GM21529 (cell line): ENCODE data around the gene PRIM2.
A peak's percentile ranks its signal among the peaks of the same experiment; 100 is the strongest.
"Not testable (repeated sequence)": the region's sequence is repeated elsewhere in the genome, so short reads cannot be mapped to it uniquely, and the experiment has no call there.

Experiments
- ATAC-seq: cut with Tn5 transposase; IDR thresholded peaks from one replicate; pipeline ENCODE4 v1.9.1; 2021; ENCODE audit not compliant: unreplicated experiment

PRIM2 gene

DNA sequence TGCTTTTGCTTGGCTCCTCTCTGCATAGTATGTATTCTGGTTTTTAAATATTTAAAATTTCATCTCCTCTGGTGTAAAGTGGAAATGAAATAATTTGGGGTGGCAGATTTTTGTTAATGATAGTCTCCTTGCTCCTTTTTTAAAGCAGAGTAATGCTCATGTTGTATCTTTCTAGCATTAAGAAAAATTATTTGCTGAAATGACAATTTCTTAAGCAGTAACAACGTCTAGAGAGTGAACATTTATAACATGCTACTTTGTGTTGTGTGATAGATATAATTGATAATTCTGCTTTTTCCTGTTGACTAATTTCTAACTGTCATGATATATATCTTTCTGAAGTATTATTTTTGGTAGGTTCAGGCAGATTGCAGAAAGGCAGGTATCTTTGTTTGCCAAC is 127.4 kb downstream of the PRIM2 start:
- ATAC-seq: not testable (repeated sequence)

DNA sequence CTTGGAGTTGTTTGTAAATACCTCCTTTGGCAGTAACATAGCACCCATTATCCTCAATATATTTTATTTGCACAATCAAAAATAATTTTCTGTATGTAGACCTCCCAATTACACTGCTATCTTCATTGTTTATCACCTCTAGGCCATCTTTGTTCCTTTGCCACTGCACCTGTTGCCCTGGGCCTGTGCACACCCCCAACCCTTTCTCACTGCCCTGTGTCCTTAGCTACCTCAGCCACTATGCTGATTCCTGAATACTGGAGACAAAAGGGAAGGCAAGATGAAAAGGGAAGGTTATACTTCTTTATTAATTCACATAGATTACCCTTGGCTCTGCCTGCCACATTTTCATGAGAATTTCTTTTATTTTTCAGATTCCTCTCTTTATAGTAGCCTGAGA is 127.9 kb downstream of the PRIM2 start:
- peak; percentile 60 for ATAC-seq

DNA sequence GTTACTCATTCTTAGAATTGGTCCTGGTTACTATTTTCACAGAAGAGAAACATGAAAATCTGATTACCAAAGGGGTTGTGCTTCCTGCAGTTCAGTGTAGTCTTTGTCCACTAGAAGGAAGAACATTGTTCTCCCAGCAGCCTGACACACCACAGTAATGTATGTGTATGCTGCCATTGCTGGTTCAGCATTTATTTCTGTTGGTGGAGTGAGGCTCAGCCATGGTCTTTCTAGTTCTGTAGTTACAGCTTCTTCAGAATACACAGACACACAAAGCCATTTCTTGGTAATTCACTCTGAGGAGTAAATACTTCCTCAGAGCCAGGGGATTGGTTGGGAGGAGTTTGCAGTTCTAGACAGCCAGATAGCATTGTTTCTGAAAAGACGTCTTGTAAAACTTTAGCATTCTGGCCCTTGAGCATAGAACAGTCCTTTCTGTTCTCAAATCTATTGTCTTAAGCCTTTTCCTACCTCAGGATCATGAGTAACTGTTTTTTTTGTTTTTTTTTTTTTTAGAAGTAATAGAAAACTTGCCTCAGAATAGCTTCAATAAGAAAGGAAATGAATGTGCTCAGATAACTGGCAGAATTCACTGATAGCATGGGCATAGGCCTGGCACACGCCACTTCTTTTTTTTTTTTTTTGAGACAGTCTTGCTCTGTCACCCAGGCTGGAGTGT is 128.5 kb downstream of the PRIM2 start:
- ATAC-seq: peak; percentile 72

DNA sequence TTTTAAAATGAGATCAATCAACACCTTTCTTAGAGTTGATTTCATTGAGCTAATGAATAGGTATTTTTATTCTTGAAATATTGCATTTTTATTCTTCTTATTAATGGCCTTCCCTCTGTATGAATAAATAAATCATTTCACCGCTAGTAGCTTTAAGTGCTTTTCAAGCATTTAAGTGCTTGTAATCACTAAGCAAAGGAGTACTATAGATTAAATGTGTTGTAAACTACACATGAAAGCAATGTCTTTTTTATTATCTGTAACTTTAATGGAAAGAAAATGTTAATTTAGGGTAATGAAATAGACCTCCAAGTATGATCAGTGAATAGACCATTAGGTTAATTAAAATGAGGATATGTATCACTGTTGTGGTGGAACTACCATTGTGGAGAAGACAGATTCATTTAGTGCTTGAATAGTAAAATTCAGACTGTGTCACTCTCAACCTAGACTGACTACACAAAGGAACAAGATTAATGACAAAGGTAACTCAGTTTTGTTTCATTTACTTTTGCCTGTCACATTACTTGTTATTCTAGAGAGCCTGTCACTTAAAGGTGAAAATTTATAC is 132.2 kb downstream of the PRIM2 start:
- not testable (repeated sequence) for ATAC-seq

DNA sequence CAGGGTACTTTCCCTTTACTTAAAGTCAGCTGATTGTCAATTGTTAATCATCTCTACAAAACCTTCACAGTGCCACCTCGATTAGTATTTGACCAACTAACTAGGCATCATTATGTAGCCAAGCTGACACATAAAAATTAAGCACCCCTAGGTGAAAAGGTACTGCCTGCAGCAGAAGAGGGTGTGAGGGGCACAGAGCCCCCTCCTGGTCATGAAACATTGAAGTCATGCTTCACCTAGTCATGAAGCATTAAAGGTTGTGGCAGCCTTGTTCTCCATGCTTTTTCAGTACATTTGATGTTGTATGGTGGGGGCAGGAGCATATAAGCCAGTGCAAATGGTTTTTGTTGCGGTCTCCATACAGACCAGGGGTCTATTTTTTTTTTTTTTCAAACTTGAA is 142.4 kb downstream of the PRIM2 start:
- not testable (repeated sequence) for ATAC-seq

DNA sequence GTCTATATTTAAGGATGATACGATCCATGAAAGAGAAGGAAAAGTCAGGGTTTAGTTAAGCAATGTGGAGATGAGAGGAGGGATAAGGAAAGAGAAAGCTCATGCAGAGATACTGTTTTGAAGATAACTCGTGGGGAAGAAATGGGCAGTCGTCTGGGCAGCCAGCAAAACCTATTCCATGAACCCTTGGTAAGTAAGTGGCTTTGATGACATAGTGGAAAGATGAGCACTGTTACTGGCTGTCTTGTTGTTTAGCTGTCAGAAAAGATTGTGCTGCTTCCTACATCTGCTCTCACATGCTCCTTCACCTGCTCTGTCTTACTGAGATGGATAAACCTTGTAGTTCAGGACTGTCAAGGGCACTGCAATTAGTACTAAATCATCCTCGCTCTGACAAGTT is 143.6 kb downstream of the PRIM2 start:
- not testable (repeated sequence) for ATAC-seq

DNA sequence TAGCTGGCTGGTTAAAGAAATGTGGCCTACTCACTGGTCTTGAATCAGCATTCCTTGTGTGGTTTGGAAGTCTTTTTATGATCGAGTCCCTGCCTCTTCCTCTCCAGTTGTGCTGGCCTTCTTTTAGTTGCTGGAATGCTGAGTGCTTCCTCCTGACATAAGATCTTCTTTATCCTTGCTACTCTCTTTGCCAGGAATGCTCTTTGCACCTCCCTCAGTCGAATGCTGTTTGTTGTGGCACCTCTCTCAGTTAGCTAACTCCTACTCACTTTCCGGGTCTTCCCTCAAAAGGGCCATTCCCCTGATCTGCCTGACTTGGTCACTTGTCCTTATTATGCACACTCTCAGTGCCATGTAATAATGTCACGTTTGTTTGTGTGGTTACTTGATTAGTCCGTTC is 146.4 kb downstream of the PRIM2 start:
- not testable (repeated sequence) for ATAC-seq

DNA sequence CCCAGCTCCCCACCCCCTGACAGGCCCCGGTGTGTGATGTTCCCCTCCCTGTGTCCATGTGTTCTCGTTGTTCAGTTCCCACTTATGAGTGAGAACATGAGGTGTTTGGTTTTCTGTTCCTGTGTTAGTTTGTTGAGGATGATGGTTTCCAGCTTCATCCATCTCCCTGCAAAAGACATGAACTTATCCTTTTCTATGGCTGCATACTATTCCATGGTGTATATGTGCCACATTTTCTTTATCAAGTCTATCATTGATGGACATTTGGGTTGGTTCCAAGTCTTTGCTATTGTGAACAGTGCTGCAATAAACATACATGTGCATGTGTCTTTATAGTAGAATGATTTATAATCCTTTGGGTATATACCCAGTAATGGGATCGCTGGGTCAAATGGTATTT is 148.5 kb downstream of the PRIM2 start:
- not testable (repeated sequence) for ATAC-seq

DNA sequence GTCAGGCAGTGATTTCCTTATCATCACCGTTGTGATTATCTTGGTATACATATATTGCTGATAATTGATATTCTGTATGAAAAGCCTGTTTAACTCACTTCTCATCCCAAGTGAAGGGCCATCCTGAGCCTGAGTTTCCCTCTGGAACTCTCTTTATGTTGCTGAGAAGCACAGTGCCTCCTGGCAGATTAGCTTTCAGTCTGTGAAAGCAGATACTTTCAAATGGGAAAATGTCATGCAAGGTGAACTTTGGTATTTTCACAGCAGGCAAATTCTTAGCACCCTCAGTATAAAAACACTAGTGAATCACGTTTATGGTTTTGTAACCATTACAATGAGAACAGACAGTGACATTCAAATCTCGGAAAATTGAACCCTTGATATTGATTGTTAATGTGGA is 151.6 kb downstream of the PRIM2 start:
- ATAC-seq: no peak

DNA sequence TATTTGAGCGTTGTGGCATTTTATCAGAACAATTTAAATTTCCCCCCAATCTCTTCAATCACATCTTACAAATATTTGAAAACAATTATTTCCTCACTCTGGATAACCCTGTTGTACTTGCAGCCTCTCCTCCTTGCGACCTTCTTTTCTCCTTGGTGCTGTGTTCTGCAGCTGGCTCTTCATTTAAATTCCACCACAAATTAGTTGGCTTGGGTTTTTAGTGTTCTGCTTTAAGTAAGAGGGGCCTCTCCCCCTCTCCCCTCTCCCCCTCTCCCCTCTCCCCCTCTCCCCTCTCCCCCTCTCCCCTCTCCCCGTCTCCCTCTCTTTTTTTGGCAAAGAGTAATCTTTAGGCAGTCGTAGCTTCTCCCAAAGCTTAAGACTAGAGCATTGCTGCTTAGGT is 152.7 kb downstream of the PRIM2 start:
- ATAC-seq: not testable (repeated sequence)

DNA sequence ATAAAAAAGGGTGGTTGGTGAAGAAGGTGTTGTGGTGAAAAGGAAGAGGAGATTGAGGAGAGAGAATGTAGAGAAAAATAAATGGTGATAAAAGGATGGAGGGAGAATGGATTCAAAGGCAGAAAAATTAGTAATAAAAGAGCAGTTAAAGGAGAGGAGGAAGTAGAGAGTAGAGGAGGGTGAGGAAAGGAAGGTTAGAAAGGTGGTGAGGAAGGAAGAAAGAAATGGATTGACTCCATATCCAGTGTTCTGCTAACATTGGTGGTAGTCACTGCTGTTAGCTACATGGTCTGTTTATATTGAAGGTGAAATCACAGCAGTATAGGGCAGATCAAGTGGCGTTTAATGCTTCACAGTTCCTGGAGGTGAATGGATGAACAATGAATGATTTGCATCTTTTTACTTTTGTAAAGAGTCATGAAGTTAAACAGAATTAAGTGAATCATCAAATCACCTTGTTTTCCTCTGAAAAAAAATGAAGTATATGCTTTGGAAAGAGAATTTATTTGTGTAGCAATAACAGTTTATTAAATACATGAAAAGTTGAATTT is 154.0 kb downstream of the PRIM2 start:
- ATAC-seq: not testable (repeated sequence)

DNA sequence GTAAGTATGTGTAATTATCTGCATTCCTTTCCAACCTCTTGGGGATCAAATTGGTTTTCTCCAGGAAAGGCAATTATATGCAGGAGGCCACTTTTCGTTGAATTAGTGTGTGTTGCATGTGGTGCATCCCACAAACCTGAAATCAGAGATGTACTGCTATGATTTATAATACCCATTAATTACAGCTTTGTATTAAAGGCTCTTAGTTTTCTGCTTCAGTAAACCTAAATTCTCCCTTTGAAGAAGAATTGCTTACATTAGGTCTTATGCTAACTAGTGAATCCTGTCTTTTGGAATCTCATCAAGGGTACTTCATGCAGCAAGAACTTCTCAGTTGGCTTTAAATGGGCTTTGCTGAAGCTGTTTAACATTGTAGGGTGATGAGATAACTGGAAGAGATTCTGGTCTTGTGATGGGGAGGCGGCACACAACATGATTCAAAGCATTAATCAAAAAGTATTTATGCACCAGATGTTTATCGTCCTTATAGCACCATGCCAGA is 155.5 kb downstream of the PRIM2 start:
- ATAC-seq: not testable (repeated sequence)

DNA sequence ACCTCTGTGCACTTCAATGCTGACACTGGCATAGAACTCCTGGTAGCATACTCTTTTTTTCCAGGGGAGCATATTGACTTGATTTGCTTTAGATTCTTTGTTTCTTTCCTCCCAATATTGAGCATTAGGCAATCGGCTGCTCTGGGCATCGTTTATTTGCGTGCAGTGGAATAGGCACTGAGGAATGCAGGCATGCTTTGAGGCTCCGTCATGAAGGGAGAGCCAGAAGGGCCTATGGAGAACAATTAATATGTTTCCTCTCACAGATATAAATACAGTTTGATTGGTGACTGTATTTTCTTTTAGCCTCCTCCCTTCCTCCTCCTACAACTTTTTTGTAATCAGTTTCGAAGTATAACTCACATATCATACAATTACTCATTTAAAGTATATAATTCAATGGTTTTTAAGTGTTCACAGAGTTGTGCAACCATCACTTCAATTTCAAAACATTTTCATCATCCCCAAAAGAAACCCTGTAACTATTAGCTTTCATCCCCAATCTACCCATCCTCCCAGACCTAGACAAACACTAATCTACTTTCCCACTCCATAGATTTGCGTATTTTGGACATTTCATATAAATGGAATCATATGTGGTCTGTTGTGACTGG is 157.5 kb downstream of the PRIM2 start:
- not testable (repeated sequence) for ATAC-seq

DNA sequence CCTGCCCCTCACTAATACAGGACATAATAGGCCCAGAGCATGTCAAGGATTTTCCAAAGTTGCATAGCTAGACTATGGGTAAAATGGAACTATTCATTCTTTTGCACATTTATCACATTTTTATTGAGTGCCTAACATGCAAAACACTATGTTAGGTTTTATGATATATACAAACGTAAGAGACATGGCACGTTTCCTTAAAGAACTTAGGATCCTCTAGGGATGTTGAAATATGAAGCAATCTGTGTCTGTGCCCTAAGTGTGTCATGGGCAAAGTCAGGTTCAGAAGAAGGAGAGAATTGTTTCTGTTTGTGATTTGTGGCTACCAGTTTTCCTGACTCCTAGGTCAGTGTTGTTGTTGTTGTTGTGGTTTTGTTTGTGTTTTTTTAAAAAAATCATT is 158.2 kb downstream of the PRIM2 start:
- ATAC-seq: not testable (repeated sequence)

DNA sequence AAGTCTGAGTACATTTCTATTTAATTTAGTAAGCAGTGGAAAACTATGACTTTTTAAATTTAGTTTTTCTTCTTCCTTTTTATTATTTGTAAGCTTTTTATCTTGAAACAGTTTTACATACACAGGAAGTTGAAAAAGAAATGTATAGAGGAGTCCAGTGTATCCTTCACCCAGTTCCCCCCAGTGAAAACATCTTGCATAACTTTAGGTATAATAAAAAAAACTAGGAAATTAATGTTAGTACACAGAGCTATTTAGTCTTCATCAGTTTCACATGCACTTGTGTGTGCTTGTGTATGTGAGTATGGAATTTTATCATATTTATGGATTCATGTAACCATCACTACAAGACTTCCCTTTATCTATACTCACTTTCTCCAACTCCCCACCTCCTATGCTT is 162.8 kb downstream of the PRIM2 start:
- ATAC-seq: not testable (repeated sequence)

DNA sequence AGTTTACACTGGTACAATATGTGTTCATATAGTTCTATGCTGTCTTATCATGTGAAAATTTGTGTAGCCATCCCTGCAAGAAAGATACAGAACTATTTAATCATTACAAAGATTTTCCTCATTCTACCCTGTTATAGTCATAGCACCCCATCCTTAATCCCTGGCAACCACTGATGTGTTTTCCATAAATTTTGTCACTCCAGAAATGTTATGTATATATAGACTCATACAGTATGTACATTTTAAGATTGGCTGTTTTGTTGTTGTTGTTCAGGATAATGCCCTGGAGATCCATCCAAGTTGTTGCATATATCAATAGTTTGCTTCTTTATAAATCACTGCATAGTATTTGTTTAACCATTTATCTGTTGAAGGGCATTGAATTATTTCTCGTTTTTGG is 163.7 kb downstream of the PRIM2 start:
- ATAC-seq: not testable (repeated sequence)

DNA sequence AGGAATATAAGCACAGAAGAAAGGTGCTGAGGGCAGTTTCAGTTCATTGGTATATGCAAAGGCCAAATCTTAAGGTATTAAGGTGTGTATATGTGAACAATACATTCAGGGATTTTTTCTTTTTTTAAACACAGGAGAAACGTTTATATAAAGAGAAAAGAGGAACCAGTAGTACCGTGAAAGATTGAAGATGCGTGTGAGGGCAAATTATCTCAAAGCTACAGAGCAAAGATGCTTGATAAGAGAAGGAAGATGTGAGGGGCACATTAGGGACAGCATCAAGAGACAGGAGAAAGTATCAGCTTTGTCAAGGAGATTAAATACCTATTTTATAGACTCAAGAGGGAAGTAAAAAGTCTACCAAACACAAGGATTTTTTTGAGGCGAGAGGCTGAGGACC is 165.0 kb downstream of the PRIM2 start:
- not testable (repeated sequence) for ATAC-seq

DNA sequence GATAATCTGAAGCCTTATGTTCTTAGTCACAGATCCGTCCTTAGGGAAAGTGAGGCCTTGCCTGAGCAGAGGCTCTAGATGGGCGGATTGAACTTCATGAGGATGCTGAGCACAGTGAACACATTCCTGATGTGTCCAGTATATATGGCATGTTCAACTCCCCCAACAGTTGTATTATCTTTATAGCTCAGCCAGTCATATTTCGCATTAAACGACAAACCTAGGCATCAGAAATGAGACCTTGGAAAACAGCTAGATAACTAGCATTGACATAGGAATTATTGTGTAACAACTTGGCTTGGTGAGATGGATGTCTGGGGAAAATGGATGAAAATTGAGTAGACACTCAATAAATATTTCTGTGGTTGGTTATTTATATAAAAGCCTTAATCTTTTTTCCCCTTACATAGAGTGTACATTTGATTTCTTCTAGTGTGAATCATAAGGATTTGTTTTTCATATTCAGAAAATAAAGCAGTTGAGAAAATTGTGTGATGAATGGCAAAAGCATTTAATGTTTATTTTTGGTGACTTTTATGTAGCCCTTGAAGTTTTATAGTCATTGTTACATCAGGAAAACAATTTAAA is 169.2 kb downstream of the PRIM2 start:
- not testable (repeated sequence) for ATAC-seq

DNA sequence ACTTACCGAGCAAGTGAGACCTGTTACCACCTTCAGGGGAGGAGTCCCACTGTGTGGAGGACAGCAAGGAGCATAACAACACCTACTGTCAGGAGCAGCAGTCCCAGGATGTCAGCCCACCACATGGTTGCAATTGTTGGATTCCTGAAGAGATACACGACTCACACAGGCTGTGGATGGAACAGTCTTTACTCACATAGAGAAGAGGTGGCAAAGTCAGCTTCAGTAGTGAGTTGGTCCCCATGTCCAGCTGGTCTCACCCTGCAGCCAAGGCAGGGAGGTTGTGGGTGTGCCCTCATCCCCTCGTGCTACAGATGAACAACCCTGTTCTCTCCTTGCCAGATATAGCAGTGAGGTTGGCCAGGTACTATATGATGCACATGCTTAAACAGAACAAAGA is 171.1 kb downstream of the PRIM2 start:
- ATAC-seq: not testable (repeated sequence)

DNA sequence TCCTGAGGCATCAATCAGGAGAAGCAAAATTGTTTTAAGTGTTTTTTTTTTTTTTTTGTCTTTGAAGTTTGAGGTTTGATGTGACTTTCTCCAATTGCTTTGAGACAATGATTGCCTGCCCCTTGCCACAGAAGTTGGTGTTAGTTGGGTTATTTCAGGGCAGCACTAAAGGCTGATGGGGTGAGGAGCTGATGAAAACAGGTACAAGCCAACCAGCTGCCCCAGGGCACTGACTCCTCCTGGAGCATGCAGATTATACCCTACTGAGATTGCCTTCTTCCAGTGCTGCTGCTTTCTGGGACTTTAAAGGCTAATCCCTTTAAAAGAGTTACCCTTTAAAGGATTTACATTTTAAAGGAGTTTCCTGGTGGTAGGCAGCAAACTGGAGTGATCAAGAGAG is 172.5 kb downstream of the PRIM2 start:
- not testable (repeated sequence) for ATAC-seq

DNA sequence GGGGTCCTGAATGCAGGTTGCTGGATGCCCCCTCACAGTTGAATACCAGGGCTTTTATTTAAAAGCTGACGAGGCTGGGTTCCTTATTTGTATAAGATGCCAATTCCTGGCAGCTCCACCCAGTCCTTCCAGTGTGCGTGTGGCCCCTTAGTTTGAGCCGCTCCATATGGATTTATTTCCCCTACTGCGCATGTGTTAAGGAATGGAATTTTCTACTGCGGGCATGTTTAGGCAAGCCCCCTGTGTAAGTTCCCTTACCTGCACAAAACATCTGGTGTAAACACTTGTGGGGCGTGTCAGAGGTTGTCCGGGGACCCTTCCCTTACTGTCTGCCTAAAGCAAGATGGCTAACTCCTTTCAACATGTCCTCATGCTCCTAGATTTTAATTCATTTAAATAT is 174.4 kb downstream of the PRIM2 start:
- ATAC-seq: not testable (repeated sequence)
